ENCODE data around the gene FLT4. TPM values are rescaled to one million over a fixed set of nuclear protein-coding genes. Genes with fewer than 3 reads are reported as not detected.

The FLT4 gene
- total RNA-seq, 3 donors from 2014 or later (not counting 1 experiment from before 2014, with no cell fraction given): 0.68 to 0.92 (median 0.78) TPM

DNA sequence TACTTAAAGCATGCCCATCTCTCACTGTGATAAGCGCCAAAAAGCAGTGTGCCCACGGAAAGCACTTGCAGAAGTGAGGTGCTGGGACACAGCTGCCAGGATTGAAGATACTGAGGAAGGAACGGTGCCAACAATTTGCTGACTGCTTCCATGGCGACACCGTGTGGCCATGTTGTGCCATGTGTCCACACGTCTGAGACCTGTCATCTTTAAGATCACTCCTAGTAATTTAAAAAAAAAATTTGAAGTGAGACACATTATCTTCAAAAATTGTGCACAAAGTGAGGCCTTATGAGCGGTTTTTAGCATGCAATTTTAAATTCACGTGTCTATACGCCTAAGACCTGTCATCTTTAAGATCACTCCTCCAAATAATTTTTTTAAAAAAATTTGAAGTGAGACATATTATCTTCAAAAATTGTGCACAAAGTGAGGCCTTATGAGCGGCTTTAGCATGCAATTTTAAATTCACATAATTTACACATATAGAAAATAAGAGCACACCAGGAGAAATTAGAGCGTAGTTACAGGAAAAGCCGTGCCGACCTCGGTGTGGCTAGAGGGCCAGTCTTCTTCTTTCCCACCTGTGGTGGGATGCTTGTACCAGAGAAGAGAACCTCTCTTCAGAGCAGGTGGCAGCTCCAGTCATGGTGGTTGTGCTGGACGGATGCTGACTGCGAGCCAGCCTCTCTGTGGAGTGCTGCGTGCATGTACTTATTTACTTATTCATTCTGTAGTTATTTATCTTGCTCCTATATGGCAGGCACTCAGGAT, 21.4 kb upstream of the FLT4 start:
- TF ChIP-seq, protein P1, sequence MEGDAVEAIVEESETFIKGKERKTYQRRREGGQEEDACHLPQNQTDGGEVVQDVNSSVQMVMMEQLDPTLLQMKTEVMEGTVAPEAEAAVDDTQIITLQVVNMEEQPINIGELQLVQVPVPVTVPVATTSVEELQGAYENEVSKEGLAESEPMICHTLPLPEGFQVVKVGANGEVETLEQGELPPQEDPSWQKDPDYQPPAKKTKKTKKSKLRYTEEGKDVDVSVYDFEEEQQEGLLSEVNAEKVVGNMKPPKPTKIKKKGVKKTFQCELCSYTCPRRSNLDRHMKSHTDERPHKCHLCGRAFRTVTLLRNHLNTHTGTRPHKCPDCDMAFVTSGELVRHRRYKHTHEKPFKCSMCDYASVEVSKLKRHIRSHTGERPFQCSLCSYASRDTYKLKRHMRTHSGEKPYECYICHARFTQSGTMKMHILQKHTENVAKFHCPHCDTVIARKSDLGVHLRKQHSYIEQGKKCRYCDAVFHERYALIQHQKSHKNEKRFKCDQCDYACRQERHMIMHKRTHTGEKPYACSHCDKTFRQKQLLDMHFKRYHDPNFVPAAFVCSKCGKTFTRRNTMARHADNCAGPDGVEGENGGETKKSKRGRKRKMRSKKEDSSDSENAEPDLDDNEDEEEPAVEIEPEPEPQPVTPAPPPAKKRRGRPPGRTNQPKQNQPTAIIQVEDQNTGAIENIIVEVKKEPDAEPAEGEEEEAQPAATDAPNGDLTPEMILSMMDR (IDR thresholded peaks at IDR 0.05): peak; percentile 68
- peak in 1 of 2 donors; percentile 75 for DNase-seq
- peaks cover 7 to 26% of the 10 kb centered on the region in 2 donors for H3K4me1 Mint-ChIP-seq
- Histone ChIP-seq H3K9me3 (ENCODE audit: control insufficient read depth, insufficient read depth, low read length) (no peaks in the 10 kb centered on the region), H3K4me3 (ENCODE audit: low read length) (no peak overlapping the region), H3K27ac (ENCODE audit: low read length) (no peak overlapping the region), H3K36me3 (ENCODE audit: control insufficient read depth, insufficient read depth, low read length) (no peaks in the 10 kb centered on the region), H3K4me1 (ENCODE audit: control insufficient read depth, insufficient read depth, low read length) (peaks cover 15% of the 10 kb centered on the region), H3K27me3 (ENCODE audit: control insufficient read depth, insufficient read depth, low read length) (peaks cover 5% of the 10 kb centered on the region)
- peaks cover 11 to 12% of the 10 kb centered on the region in 2 donors for H3K27me3 Mint-ChIP-seq (ENCODE audit: low read depth in 2 of 2)
- WGBS (ENCODE audit: insufficient coverage): 41% methylated on average over 15 of the region's 17 CpGs
- H3K27ac Mint-ChIP-seq: peak overlapping the region in 1 of 2 donors; percentile 74
- H3K36me3 Mint-ChIP-seq: no peaks in the 10 kb centered on the region
- intact Hi-C loops (cut with micrococcal nuclease): loop anchor here (5.0 kb wide), 1 partner anchor 47 kb away; no protein-coding TSS in a partner anchor
- H3K4me3 Mint-ChIP-seq: peak overlapping the region; percentile 28
- peak; percentile 56 to 75 (median 60) for ATAC-seq
- H3K9me3 Mint-ChIP-seq: no peaks in the 10 kb centered on the region

- TF ChIP-seq, protein P1 (IDR thresholded peaks at IDR 0.05): no peak
- Histone ChIP-seq H3K27ac (ENCODE audit: low read length) (no peak overlapping the region), H3K27me3 (ENCODE audit: control insufficient read depth, insufficient read depth, low read length) (peaks cover 5% of the 10 kb centered on the region), H3K4me1 (ENCODE audit: control insufficient read depth, insufficient read depth, low read length) (peaks cover 15% of the 10 kb centered on the region), H3K36me3 (ENCODE audit: control insufficient read depth, insufficient read depth, low read length) (no peaks in the 10 kb centered on the region), H3K4me3 (ENCODE audit: low read length) (no peak overlapping the region), H3K9me3 (ENCODE audit: control insufficient read depth, insufficient read depth, low read length) (no peaks in the 10 kb centered on the region)
- intact Hi-C loops (cut with micrococcal nuclease): loop anchor here (5.0 kb wide), 1 partner anchor 47 kb away; no protein-coding TSS in a partner anchor
- Mint-ChIP-seq H3K27ac (peak overlapping the region in 1 of 2 donors; percentile 74), H3K36me3 (no peaks in the 10 kb centered on the region), H3K4me3 (peak overlapping the region; percentile 28), H3K27me3 (ENCODE audit: low read depth in 2 of 2) (peaks cover 12 to 17% of the 10 kb centered on the region in 2 donors), H3K4me1 (peaks cover 7 to 26% of the 10 kb centered on the region in 2 donors), H3K9me3 (no peaks in the 10 kb centered on the region)
- ATAC-seq (no peak), DNase-seq (no peak)
- WGBS (ENCODE audit: insufficient coverage): 54% methylated on average over 2 of the region's 3 CpGs
Observed at GRCh38 chr5:180670157-180670556, 20.8 kb upstream of the FLT4 start.

GRCh38 chr5:180669661-180670060, 20.3 kb upstream of the FLT4 start:
- H3K27ac ChIP-seq (ENCODE audit: low read length): no peak overlapping the region

More at GRCh38 chr5:180669661-180670060, 20.3 kb upstream of the FLT4 start:
- DNase-seq: no peak
- Histone ChIP-seq H3K4me3 (ENCODE audit: low read length) (no peak overlapping the region), H3K27me3 (ENCODE audit: control insufficient read depth, insufficient read depth, low read length) (peaks cover 5% of the 10 kb centered on the region), H3K9me3 (ENCODE audit: control insufficient read depth, insufficient read depth, low read length) (no peaks in the 10 kb centered on the region), H3K36me3 (ENCODE audit: control insufficient read depth, insufficient read depth, low read length) (no peaks in the 10 kb centered on the region), H3K4me1 (ENCODE audit: control insufficient read depth, insufficient read depth, low read length) (peaks cover 15% of the 10 kb centered on the region)
- Mint-ChIP-seq H3K4me3 (no peak overlapping the region), H3K27ac (peak overlapping the region in 1 of 2 donors; percentile 74), H3K9me3 (no peaks in the 10 kb centered on the region), H3K27me3 (ENCODE audit: low read depth in 2 of 2) (peaks cover 9 to 12% of the 10 kb centered on the region in 2 donors), H3K36me3 (no peaks in the 10 kb centered on the region), H3K4me1 (peaks cover 7 to 24% of the 10 kb centered on the region in 2 donors)
- TF ChIP-seq, protein P1 (IDR thresholded peaks at IDR 0.05): no peak
- intact Hi-C loops (cut with micrococcal nuclease): loop anchor here (5.0 kb wide), 1 partner anchor 48 kb away; no protein-coding TSS in a partner anchor
- 36% methylated on average over 5 of the region's 5 CpGs for WGBS (ENCODE audit: insufficient coverage)
- no peak for ATAC-seq
